OCI-LY3 (cell line): ENCODE results near the gene DDX28.

Experiments
- CTCF ChIP-seq: fragments of 200-600, 300-600 bp; sonication (generic); IDR thresholded peaks from 2 replicates; pipeline ENCODE4 v1.5.1; 2014; ENCODE audit warnings: antibody characterized with exemption, low read length, low read depth
- EZH2phosphoT487 ChIP-seq: fragments of 200-600 bp; shearing (Covaris generic); IDR thresholded peaks from 2 replicates; pipeline ENCODE4 v1.6.1; 2018; ENCODE audit warnings: antibody characterized with exemption, mixed run types, low read depth

GRCh38 chr16:68046106-68046505, 23.1 kb upstream of the DDX28 start:
- TF ChIP-seq CTCF (no peak), EZH2phosphoT487 (no peak)
